ENCODE results near the gene FOXO6. TPM values are rescaled to one million over a fixed set of nuclear protein-coding genes. Genes with fewer than 3 reads are reported as not detected.

Gene FOXO6
- total RNA-seq, 4 donors from 2014 or later = 0.14 to 4.1 TPM; not detected in 2

DNA sequence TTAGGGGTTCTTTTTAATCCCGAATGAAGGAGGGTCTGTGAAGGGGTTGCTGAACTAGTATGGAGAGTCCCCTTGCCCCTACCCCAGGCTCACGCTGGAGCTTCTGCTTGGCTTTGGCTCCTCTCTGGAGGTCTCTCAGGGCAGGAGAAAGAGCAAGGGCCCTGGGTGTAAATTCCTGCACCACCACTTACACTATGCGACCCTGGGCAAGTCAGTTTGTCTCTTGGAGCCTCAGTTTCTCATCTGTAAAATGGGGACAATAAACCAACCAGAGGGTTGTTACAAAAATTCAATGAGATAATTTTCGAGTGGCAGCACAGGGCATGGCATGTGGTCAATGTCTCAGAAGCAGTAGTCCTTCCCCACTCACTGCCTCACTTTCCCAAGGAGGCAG, 11.4 kb downstream of the FOXO6 start:
- TF ChIP-seq POLR2A (IDR thresholded peaks at IDR 0.05) (no peak), POLR2AphosphoS5 (IDR thresholded peaks at IDR 0.05) (no peak), EP300 (IDR thresholded peaks at IDR 0.05; ENCODE audit: low read depth) (no peak)
- TF ChIP-seq, protein P1, sequence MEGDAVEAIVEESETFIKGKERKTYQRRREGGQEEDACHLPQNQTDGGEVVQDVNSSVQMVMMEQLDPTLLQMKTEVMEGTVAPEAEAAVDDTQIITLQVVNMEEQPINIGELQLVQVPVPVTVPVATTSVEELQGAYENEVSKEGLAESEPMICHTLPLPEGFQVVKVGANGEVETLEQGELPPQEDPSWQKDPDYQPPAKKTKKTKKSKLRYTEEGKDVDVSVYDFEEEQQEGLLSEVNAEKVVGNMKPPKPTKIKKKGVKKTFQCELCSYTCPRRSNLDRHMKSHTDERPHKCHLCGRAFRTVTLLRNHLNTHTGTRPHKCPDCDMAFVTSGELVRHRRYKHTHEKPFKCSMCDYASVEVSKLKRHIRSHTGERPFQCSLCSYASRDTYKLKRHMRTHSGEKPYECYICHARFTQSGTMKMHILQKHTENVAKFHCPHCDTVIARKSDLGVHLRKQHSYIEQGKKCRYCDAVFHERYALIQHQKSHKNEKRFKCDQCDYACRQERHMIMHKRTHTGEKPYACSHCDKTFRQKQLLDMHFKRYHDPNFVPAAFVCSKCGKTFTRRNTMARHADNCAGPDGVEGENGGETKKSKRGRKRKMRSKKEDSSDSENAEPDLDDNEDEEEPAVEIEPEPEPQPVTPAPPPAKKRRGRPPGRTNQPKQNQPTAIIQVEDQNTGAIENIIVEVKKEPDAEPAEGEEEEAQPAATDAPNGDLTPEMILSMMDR (IDR thresholded peaks at IDR 0.05) = no peak
- Histone ChIP-seq H3K27me3 (no peaks in the 10 kb centered on the region), H3K36me3 (no peaks in the 10 kb centered on the region), H3K4me1 (peaks cover 4 to 12% (median 6%) of the 10 kb centered on the region in 4 donors), H3K9me3 (no peaks in the 10 kb centered on the region), H3K4me3 (no peak overlapping the region), H3K27ac (no peak overlapping the region)
- WGBS, 2 donors (ENCODE audit: low coverage in 1 of 2) = 54% methylated on average over 4 of the region's 4 CpGs; no CpG with 5 or more reads in 1 of the 2 donors
- in situ Hi-C loops (cut with MboI; ENCODE audit: low pct_ligation_motif_present in 1 of 4, low pct_unique_long_range_greater_than_20kb in 1 of 4, low sequenced_read_pairs in 3 of 4) (no loop called here), intact Hi-C loops (cut with DNase I; ENCODE audit: low total_unique reads) (no loop called here)
- DNase-seq = no peak

- TF ChIP-seq, protein P1 (IDR thresholded peaks at IDR 0.05) = no peak
- DNase-seq = no peak
- no peaks in the 10 kb centered on the region for H3K27me3 ChIP-seq
- no peak overlapping the region for H3K4me3 ChIP-seq
- H3K27ac ChIP-seq = no peak overlapping the region
- no peaks in the 10 kb centered on the region for H3K9me3 ChIP-seq
- 88% methylated on average over 6 of the region's 6 CpGs; no CpG with 5 or more reads in 1 of the 2 donors for WGBS, 2 donors (ENCODE audit: low coverage in 1 of 2)
- in situ Hi-C loops (cut with MboI; ENCODE audit: low pct_ligation_motif_present in 1 of 4, low pct_unique_long_range_greater_than_20kb in 1 of 4, low sequenced_read_pairs in 3 of 4) (no loop called here), intact Hi-C loops (cut with DNase I; ENCODE audit: low total_unique reads) (no loop called here)
- H3K36me3 ChIP-seq = no peaks in the 10 kb centered on the region
- H3K4me1 ChIP-seq = peaks cover 4 to 12% (median 6%) of the 10 kb centered on the region in 4 donors
These were observed 12.1 kb downstream of the FOXO6 start for GRCh38 chr1:41373373-41373772.

- H3K36me3 ChIP-seq = no peaks in the 10 kb centered on the region
- WGBS, 2 donors (ENCODE audit: low coverage in 1 of 2) = 43 to 55% methylated on average over 5 to 6 of the region's 6 CpGs
- no peak overlapping the region for H3K4me3 ChIP-seq
- H3K27me3 ChIP-seq = no peaks in the 10 kb centered on the region
- no peak overlapping the region for H3K27ac ChIP-seq
- intact Hi-C loops (cut with DNase I; ENCODE audit: low total_unique reads) (no loop called here), in situ Hi-C loops (cut with MboI; ENCODE audit: low pct_ligation_motif_present in 1 of 4, low pct_unique_long_range_greater_than_20kb in 1 of 4, low sequenced_read_pairs in 3 of 4) (no loop called here)
- no peaks in the 10 kb centered on the region for H3K9me3 ChIP-seq
- peaks cover 4 to 12% (median 6%) of the 10 kb centered on the region in 4 donors for H3K4me1 ChIP-seq
- TF ChIP-seq, protein P1 (IDR thresholded peaks at IDR 0.05) = no peak
- no peak for DNase-seq
These were observed 13.5 kb downstream of the FOXO6 start for GRCh38 chr1:41374711-41375110.

DNA sequence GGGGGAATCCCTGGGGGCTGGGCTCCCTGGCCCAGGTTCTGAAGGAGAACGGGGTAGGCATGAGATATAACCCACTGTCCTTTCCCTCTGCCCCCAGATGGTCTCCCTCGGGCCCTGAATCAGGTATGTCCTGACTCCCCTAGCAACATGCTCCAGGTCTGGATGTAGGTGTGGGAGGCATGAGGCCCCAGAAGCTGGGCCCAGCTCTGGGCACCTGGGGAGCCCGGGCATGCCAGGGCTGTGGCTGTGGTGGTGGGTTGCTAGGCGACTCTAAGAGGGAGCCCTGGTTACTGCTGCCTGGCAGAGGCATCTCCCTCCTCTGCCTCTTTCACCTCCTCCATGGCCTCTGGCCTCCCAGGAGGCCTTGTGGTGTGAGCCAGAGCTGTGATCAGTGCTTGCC, 16.2 kb downstream of the FOXO6 start:
- WGBS, 2 donors (ENCODE audit: low coverage in 1 of 2) = 67% methylated on average over 4 of the region's 4 CpGs; no CpG with 5 or more reads in 1 of the 2 donors
- in situ Hi-C loops (cut with MboI; ENCODE audit: low pct_ligation_motif_present in 1 of 4, low pct_unique_long_range_greater_than_20kb in 1 of 4, low sequenced_read_pairs in 3 of 4) = no loop called here
- DNase-seq = no peak
- intact Hi-C loops (cut with DNase I; ENCODE audit: low total_unique reads) = no loop called here
- Histone ChIP-seq H3K4me1 (peaks cover 0 to 20% (median 14%) of the 10 kb centered on the region in 4 donors), H3K4me3 (no peak overlapping the region), H3K27ac (no peak overlapping the region), H3K36me3 (no peaks in the 10 kb centered on the region), H3K27me3 (peaks cover 19% of the 10 kb centered on the region), H3K9me3 (no peaks in the 10 kb centered on the region)
- TF ChIP-seq, protein P1 (IDR thresholded peaks at IDR 0.05) = no peak
- no peak for TF ChIP-seq POLR2AphosphoS5 (IDR thresholded peaks at IDR 0.05)
- no peak for TF ChIP-seq POLR2A (IDR thresholded peaks at IDR 0.05)
- TF ChIP-seq EP300 (IDR thresholded peaks at IDR 0.05; ENCODE audit: low read depth) = no peak

Data from transverse colon (tissue), 4 donors.